H1 (cell line): ENCODE data around the gene PLAU. TPM values are rescaled to one million over a fixed set of nuclear protein-coding genes. Genes with fewer than 3 reads are reported as not detected.

Experiments
- CTCF ChIA-PET: fragments of 300-600 bp; sonication (Branson Sonifier 250); formaldehyde crosslinking; loops from one replicate; lab custom pipeline; 2021; ENCODE audit not compliant: partially characterized antibody; lab: Charles Lee
- POLR2A ChIA-PET: fragments of 300-600 bp; sonication (Branson Sonifier 250); formaldehyde crosslinking; loops from one replicate; lab custom pipeline; 2021; ENCODE audit warnings: inconsistent platforms; ENCODE audit not compliant: partially characterized antibody; lab: Charles Lee
- DNase-seq, 2 experiments: peaks; one replicate each; pipeline versions ENCODE4 v3.0.0 to v3.0.0-alpha.2; 2010 to 2022; ENCODE audit warnings: low spot score in 2 of 2, low read depth in 1 of 2, mixed read lengths in 1 of 2
- FAIRE-seq: peaks from 2 replicates; lab custom pipeline; 2011; peaks lifted over from hg19 to GRCh38; lab: Jason Lieb, UNC
- H2AFZ ChIP-seq: 2 replicates; pipeline ENCODE4 v1.8.1; 2012; ENCODE audit warnings: low read length, inconsistent platforms
- H2AK5ac ChIP-seq: 2 replicates; pipeline ENCODE4 v1.6.1; 2013; ENCODE audit warnings: low read depth, low read length
- H2BK120ac ChIP-seq: replicated peaks from 2 replicates; pipeline ENCODE3; 2013; ENCODE audit warnings: low read depth, low read length, inconsistent platforms
- H2BK12ac ChIP-seq: 2 replicates; pipeline ENCODE4 v1.6.1; 2013; ENCODE audit warnings: low read depth, low read length
- H2BK15ac ChIP-seq: 2 replicates; pipeline ENCODE4 v1.6.1; 2013; ENCODE audit warnings: low read length
- H2BK20ac ChIP-seq: 2 replicates; pipeline ENCODE4 v1.6.1; 2013; ENCODE audit warnings: low read length
- H2BK5ac ChIP-seq: 2 replicates; pipeline ENCODE4 v1.6.1; 2013; ENCODE audit warnings: low read depth, low read length
- H3K14ac ChIP-seq: 2 replicates; pipeline ENCODE4 v1.6.1; 2013; ENCODE audit warnings: inconsistent platforms; ENCODE audit not compliant: insufficient read length
- H3K18ac ChIP-seq: 2 replicates; pipeline ENCODE4 v1.6.1; 2013; ENCODE audit warnings: low read length; ENCODE audit errors: extremely low read depth
- H3K23ac ChIP-seq: 2 replicates; pipeline ENCODE4 v1.6.1; 2013; ENCODE audit warnings: inconsistent platforms; ENCODE audit not compliant: insufficient read length
- H3K23me2 ChIP-seq: 2 replicates; pipeline ENCODE4 v1.6.1; 2013; ENCODE audit warnings: low read depth, low read length
- H3K27ac ChIP-seq: 2 replicates; pipeline ENCODE4 v1.6.1; 2011; ENCODE audit warnings: low read depth, low read length, inconsistent platforms
- H3K27me3 ChIP-seq, 4 experiments: replicated peaks in 1 of 4; 1 replicate in 1 of 4; 2 replicates in 3 of 4; pipeline versions ENCODE4 v1.6.1 to v1.8.1; 2011 to 2013; ENCODE audit warnings: low read length in 3 of 4, mild to moderate bottlenecking in 3 of 4, inconsistent platforms in 2 of 4, mixed read lengths in 2 of 4, moderate library complexity in 1 of 4; ENCODE audit not compliant: control insufficient read depth in 3 of 4, insufficient read depth in 3 of 4; ENCODE audit errors: extremely low read depth in 1 of 4
- H3K36me3 ChIP-seq, 4 experiments: 2 replicates each; pipeline versions ENCODE4 v1.6.1 to v1.8.1; 2011 to 2013; ENCODE audit warnings: mild to moderate bottlenecking in 4 of 4, low read length in 3 of 4, moderate library complexity in 2 of 4, control low read depth in 1 of 4, inconsistent platforms in 1 of 4; ENCODE audit not compliant: insufficient read depth in 4 of 4, control insufficient read depth in 2 of 4
- H3K4ac ChIP-seq: replicated peaks from 2 replicates; pipeline ENCODE3; 2013; ENCODE audit warnings: low read length, low read depth, mixed read lengths, inconsistent platforms; ENCODE audit not compliant: insufficient read length
- H3K4me1 ChIP-seq, 4 experiments: replicated peaks in 1 of 4; 1 replicate in 1 of 4; 2 replicates in 3 of 4; pipeline versions ENCODE4 v1.6.1 to v1.8.1; 2011 to 2013; ENCODE audit warnings: low read length in 3 of 4, inconsistent platforms in 2 of 4, mixed read lengths in 1 of 4; ENCODE audit not compliant: insufficient read depth in 4 of 4, control insufficient read depth in 3 of 4
- H3K4me2 ChIP-seq, 2 experiments: 2 replicates each; pipeline versions ENCODE4 v1.6.1 to v1.8.1; 2011 to 2013; ENCODE audit warnings: low read depth in 2 of 2, low read length in 2 of 2, control low read depth in 1 of 2, inconsistent platforms in 1 of 2, mild to moderate bottlenecking in 1 of 2; ENCODE audit not compliant: insufficient read depth in 1 of 2
- H3K4me3 ChIP-seq, 4 experiments: fragments of 200-600, 300-600 bp in 1 of 4; sonication (generic), shearing (Covaris generic), sonication (Bioruptor Twin) in 1 of 4; 2 replicates each; pipeline versions ENCODE4 v1.5.1 to v1.8.1; 2011 to 2016; ENCODE audit warnings: low read length in 4 of 4, low read depth in 3 of 4, control low read depth in 2 of 4, inconsistent platforms in 2 of 4, mild to moderate bottlenecking in 2 of 4, mixed read lengths in 1 of 4, moderate library complexity in 1 of 4; ENCODE audit not compliant: insufficient read depth in 2 of 4; ENCODE audit errors: extremely low read depth in 1 of 4
- H3K56ac ChIP-seq: replicated peaks from 2 replicates; pipeline ENCODE3; 2013; ENCODE audit warnings: low read depth, mild to moderate bottlenecking, mixed read lengths, low read length, inconsistent platforms; ENCODE audit not compliant: insufficient read length
- H3K79me1 ChIP-seq: 2 replicates; pipeline ENCODE4 v1.6.1; 2013; ENCODE audit warnings: low read depth, low read length, control low read depth
- H3K79me2 ChIP-seq, 2 experiments: 2 replicates each; pipeline versions ENCODE4 v1.6.1 to v1.8.1; 2012 to 2013; ENCODE audit warnings: low read length in 2 of 2, mild to moderate bottlenecking in 2 of 2, inconsistent platforms in 1 of 2; ENCODE audit not compliant: insufficient read depth in 2 of 2, control insufficient read depth in 1 of 2
- H3K9ac ChIP-seq, 4 experiments: replicated peaks in 1 of 4; 1 replicate in 1 of 4; 2 replicates in 3 of 4; pipeline versions ENCODE4 v1.6.1 to v1.8.1; 2011 to 2013; ENCODE audit warnings: low read depth in 3 of 4, low read length in 3 of 4, control low read depth in 2 of 4, mild to moderate bottlenecking in 2 of 4, moderate library complexity in 2 of 4, inconsistent platforms in 1 of 4; ENCODE audit errors: extremely low read depth in 1 of 4
- H3K9me3 ChIP-seq, 2 experiments: 2 replicates each; pipeline versions ENCODE4 v1.6.1 to v1.8.1; 2012 to 2013; ENCODE audit warnings: mild to moderate bottlenecking in 2 of 2, moderate library complexity in 2 of 2, control low read depth in 1 of 2, inconsistent platforms in 1 of 2, low read depth in 1 of 2, low read length in 1 of 2, mixed read lengths in 1 of 2; ENCODE audit not compliant: insufficient read depth in 2 of 2
- H4K20me1 ChIP-seq, 2 experiments: replicated peaks in 1 of 2; 2 replicates each; pipeline versions ENCODE3 to v1.8.1; 2011 to 2013; ENCODE audit warnings: inconsistent platforms in 2 of 2, low read length in 2 of 2, mild to moderate bottlenecking in 1 of 2; ENCODE audit not compliant: insufficient read depth in 2 of 2, control insufficient read depth in 1 of 2
- H4K5ac ChIP-seq: 2 replicates; pipeline ENCODE4 v1.6.1; 2013; ENCODE audit warnings: low read length, low read depth, mixed read lengths, inconsistent platforms; ENCODE audit not compliant: insufficient read length
- H4K8ac ChIP-seq: 2 replicates; pipeline ENCODE4 v1.8.0; 2013; ENCODE audit warnings: mild to moderate bottlenecking, moderate library complexity, low read length, inconsistent platforms; ENCODE audit not compliant: insufficient read depth; ENCODE audit errors: extremely low read depth
- H4K91ac ChIP-seq: replicated peaks from 2 replicates; pipeline ENCODE3; 2013; ENCODE audit warnings: low read length, mixed read lengths, inconsistent platforms; ENCODE audit not compliant: insufficient read length
- CBX8 ChIP-seq: fragments of 300-800, 300-1000 bp; sonication (generic); IDR thresholded peaks from 2 replicates; pipeline ENCODE4 v1.7.1; 2016; ENCODE audit warnings: low read depth, low read length, borderline replicate concordance
- JUND ChIP-seq: IDR thresholded peaks from 2 replicates; pipeline ENCODE4 v1.6.1; 2011; ENCODE audit warnings: mild to moderate bottlenecking, improper control_type of control experiment, low read length
- SP1 ChIP-seq: IDR thresholded peaks from 2 replicates; pipeline ENCODE4 v1.6.1; 2011; ENCODE audit warnings: low read depth, low read length
- SUZ12 ChIP-seq: fragments of 200-600 bp; sonication (generic); IDR thresholded peaks from 2 replicates; pipeline ENCODE4 v1.6.1; 2012; ENCODE audit warnings: mild to moderate bottlenecking, inconsistent platforms, low read length, moderate library complexity, mixed read lengths
- WGBS, 2 experiments: shearing (Covaris generic) in 1 of 2; methylation state at CpG; one replicate each; pipeline versions ENCODE4 v1.1.6 to v1.1.7; 2013 to 2015; ENCODE audit warnings: low lambda C conversion rate in 2 of 2, mixed read lengths in 2 of 2, inconsistent platforms in 1 of 2, low coverage in 1 of 2, missing lambda C conversion rate in 1 of 2; ENCODE audit not compliant: insufficient replicate concordance in 2 of 2, insufficient coverage in 1 of 2, insufficient read length in 1 of 2; ENCODE audit errors: extremely low coverage in 1 of 2, missing lambda C conversion rate in 1 of 2; 5-methylcytosine and 5-hydroxymethylcytosine counted together
- polyA plus RNA-seq, 7 experiments: library from polyadenylated mRNA; depleted of rRNA in 3 of 7; stranded (reverse) in 5 of 7; unstranded in 2 of 7; fragments of >200 nt in 5 of 7; fragments of 200-250 nt in 2 of 7; gene quantifications; 1 replicate in 5 of 7; 2 replicates in 1 of 7; 4 replicates in 1 of 7; pipeline versions ENCODE4 v1.2.1 to v1.2.3, GENCODE V29; 2011 to 2013; ENCODE audit warnings: missing spikeins in 2 of 7, mixed read lengths in 2 of 7
- total RNA-seq: library from RNA; stranded (reverse); fragmentation: NEBNext Ultra II Directional; extraction: Animal tissue kit (Norgen Biotek cat#: 25700); gene quantifications from 2 replicates; pipeline ENCODE4 v1.2.1, GENCODE V29; 2021

PLAU gene
- total and polyA plus RNA-seq, 2 of the 8 experiments (the other 6 are each of a cell fraction or from before 2014, with no cell fraction given), result 16.2 to 26.1 TPM

DNA sequence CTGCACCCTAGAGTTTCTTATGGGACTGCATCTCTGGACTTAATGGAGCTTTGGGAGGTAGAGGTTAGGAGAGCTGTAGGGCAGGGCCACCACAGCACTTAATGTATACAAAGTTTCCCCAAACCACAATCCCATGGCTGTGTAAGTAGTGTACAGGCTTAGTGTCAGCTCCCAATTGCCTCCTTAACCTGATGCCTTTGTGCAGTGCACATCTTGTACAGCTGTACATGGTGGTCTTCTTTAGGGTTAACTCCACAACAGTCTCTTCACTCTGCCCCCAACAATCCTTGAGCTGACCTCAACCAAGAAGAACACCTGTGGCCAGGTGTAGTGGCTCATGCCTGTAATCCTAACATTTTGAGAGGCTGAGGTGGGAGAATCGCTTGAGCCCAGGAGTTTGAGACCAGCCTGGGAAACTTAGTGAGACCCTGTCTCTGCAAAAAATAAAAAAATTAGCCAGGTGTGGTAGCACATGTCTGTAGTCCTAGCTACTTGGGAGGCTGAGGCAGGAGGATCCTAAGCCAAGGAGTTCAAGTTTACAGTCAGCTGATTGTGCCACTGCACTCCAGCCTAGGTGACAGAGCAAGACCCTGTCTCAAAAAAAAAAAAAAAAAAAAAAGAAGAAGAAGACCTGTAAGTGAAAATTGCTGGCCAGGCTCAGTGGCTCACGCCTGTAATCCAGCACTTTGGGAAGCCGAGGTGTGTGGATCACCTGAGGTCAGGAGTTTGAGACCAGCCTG lies 6.8 kb downstream of the PLAU start:
- Histone ChIP-seq H3K9ac (no peak overlapping the region), H3K4me2 (no peak overlapping the region), H3K4me3 (no peak overlapping the region), H3K4me1 (peaks cover 0 to 17% (median 11%) of the 10 kb centered on the region in 4 experiments; a peak in 6 of 7 replicates), H4K91ac (no peak overlapping the region), H3K23ac (no peak overlapping the region), H2AFZ (no peak overlapping the region), H2BK12ac (no peak overlapping the region), H3K9me3 (no peaks in the 10 kb centered on the region), H3K79me2 (no peaks in the 10 kb centered on the region), H2BK20ac (no peak overlapping the region), H4K5ac (no peak overlapping the region), H2BK15ac (no peak overlapping the region), H2BK5ac (no peak overlapping the region), H3K23me2 (no peaks in the 10 kb centered on the region), H3K4ac (no peak overlapping the region), H4K8ac (no peak overlapping the region), H3K27me3 (peaks cover 0 to 2% (median 0%) of the 10 kb centered on the region in 4 experiments; a peak in 1 of 7 replicates), H3K14ac (no peak overlapping the region), H3K18ac (no peak overlapping the region), H3K56ac (no peak overlapping the region), H3K36me3 (no peaks in the 10 kb centered on the region), H3K79me1 (no peaks in the 10 kb centered on the region), H2BK120ac (no peak overlapping the region), H4K20me1 (no peaks in the 10 kb centered on the region), H3K27ac (no peak overlapping the region), H2AK5ac (no peak overlapping the region)
- POLR2A ChIA-PET, result interaction anchor here (0.9 to 4.1 kb wide), 5 partner anchors 11 to 82 kb away, joined by 3 to 16 read pairs (median 3); no protein-coding TSS in a partner anchor
- CTCF ChIA-PET, result interaction anchor here (0.5 to 6.5 kb wide), 10 partner anchors 10 to 164 kb away, joined by 3 to 42 read pairs (median 4); no protein-coding TSS in a partner anchor
- DNase-seq (no peak), FAIRE-seq (no peak)
- WGBS, 2 experiments, result 94% methylated on average over 3 of the region's 3 CpGs; no CpG with 5 or more reads in 1 of the 2 experiments
- no peak for TF ChIP-seq JUND
- no peak for TF ChIP-seq SUZ12
- TF ChIP-seq CBX8, result no peak
- TF ChIP-seq SP1, result no peak
